NCI-H2196 treated with DMSO at 0.1 percent for 48 hours (cell line): ENCODE results near the gene ABHD13.
"Not testable (repeated sequence)": the region's sequence is repeated elsewhere in the genome, so short reads cannot be mapped to it uniquely, and the experiment has no call there.

ENCODE experiments used
- DNase-seq: peaks from one replicate; lab custom pipeline; 2025; ENCODE audit not compliant: unreplicated experiment; lab: John Stamatoyannopoulos, UW

Gene ABHD13

GRCh38 chr13:108218044-108218974 is at the start of gene ABHD13:
ABHD13 (plus strand) TSS chr13:108218392; CDS start chr13:108229219, 10,827 bp downstream.
- peak; percentile 59 for DNase-seq

- no peak for DNase-seq
Observed at GRCh38 chr13:108168929-108169328, 49.3 kb upstream of the ABHD13 start.

- DNase-seq, result no peak
Observed at GRCh38 chr13:108176685-108177274, 41.4 kb upstream of the ABHD13 start.

- DNase-seq, result no peak
Observed at GRCh38 chr13:108178078-108178477, 40.1 kb upstream of the ABHD13 start.

- no peak for DNase-seq
Observed at GRCh38 chr13:108182652-108183051, 35.5 kb upstream of the ABHD13 start.

- no peak for DNase-seq
Observed at GRCh38 chr13:108185223-108185622, 33.0 kb upstream of the ABHD13 start.

GRCh38 chr13:108188260-108188659 is 29.9 kb upstream of the ABHD13 start:
- DNase-seq, result no peak

- DNase-seq, result no peak
Observed at GRCh38 chr13:108190897-108191296, 27.3 kb upstream of the ABHD13 start.

GRCh38 chr13:108193806-108194205 is 24.4 kb upstream of the ABHD13 start:
- DNase-seq, result no peak

- DNase-seq, result no peak
Observed at GRCh38 chr13:108194435-108194936, 23.7 kb upstream of the ABHD13 start.

- no peak for DNase-seq
Observed at GRCh38 chr13:108195146-108195545, 23.0 kb upstream of the ABHD13 start.

GRCh38 chr13:108195861-108196260 is 22.3 kb upstream of the ABHD13 start:
- no peak for DNase-seq

- no peak for DNase-seq
Observed at GRCh38 chr13:108200781-108201398, 17.3 kb upstream of the ABHD13 start.

GRCh38 chr13:108210551-108210950 is 7.6 kb upstream of the ABHD13 start:
- DNase-seq, result no peak

GRCh38 chr13:108212886-108213285 is 5.3 kb upstream of the ABHD13 start:
- no peak for DNase-seq

GRCh38 chr13:108213946-108214345 is 4.2 kb upstream of the ABHD13 start:
- DNase-seq, result no peak

GRCh38 chr13:108214441-108215271 is 3.5 kb upstream of the ABHD13 start:
- DNase-seq, result no peak

GRCh38 chr13:108215436-108215835 is 2.8 kb upstream of the ABHD13 start, which contains the start of gene LIG4:
LIG4 (minus strand) TSS chr13:108215536; CDS start chr13:108211268, 4,268 bp downstream.
- peak; percentile 69 for DNase-seq

- not testable (repeated sequence) for DNase-seq
Observed at GRCh38 chr13:108217307-108218043, 717 bp upstream of the ABHD13 start.

- DNase-seq, result no peak
Observed at GRCh38 chr13:108220041-108220440, 1.8 kb downstream of the ABHD13 start.
